ENCODE results near the gene TBC1D1.

DNA sequence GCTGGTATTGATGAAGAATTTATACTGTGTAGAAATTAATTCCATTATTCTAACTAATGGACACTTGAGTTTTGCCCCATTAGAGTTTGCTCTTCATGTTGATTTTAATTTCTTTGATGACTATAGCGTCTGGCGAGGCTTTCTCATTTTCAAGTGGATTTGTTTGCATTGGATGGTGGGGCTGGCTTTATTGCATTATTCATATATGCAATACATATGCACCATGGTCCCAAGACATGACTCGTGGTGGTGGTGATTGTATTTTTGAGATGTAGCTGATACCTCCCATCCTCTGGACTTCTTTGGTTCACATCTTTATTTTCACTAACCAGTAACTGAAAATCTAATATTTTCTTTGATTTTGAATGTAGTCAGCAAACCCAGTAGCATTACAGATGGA, 109.1 kb downstream of the TBC1D1 start:
- TF ChIP-seq PATZ1 (CRISPR knock-in tag; IDR thresholded peaks at IDR 0.05; ENCODE audit: borderline replicate concordance): no peak
- TF ChIP-seq RARB (CRISPR knock-in tag; IDR thresholded peaks at IDR 0.05): no peak
- no peak for TF ChIP-seq ZNF8 (CRISPR knock-in tag; IDR thresholded peaks at IDR 0.05)
- no peak for TF ChIP-seq PPARA (CRISPR knock-in tag; IDR thresholded peaks at IDR 0.05; ENCODE audit: borderline replicate concordance)
- TF ChIP-seq ARNTL (CRISPR knock-in tag; IDR thresholded peaks at IDR 0.05; ENCODE audit: borderline replicate concordance, low read depth): no peak
- no peak for TF ChIP-seq ZNF70 (CRISPR knock-in tag; IDR thresholded peaks at IDR 0.05)
- TF ChIP-seq OSR1 (CRISPR knock-in tag; IDR thresholded peaks at IDR 0.05): no peak
- TF ChIP-seq CSRNP3 (CRISPR knock-in tag; IDR thresholded peaks at IDR 0.05): no peak
- TF ChIP-seq ESRRG (CRISPR knock-in tag; IDR thresholded peaks at IDR 0.05): no peak
